Mammary epithelial cell (primary cell): ENCODE measurements around the gene FBXO8.

Experiments
- CTCF ChIP-seq, 2 donors: IDR thresholded peaks in 1 of 2; conservative IDR thresholded peaks in 1 of 2; 2 replicates each; pipeline ENCODE4 v1.5.1; 2011 to 2012; ENCODE audit warnings: inconsistent platforms in 2 of 2, low read length in 2 of 2, mild to moderate bottlenecking in 2 of 2, control low read depth in 1 of 2, low read depth in 1 of 2; ENCODE audit not compliant: insufficient read depth in 1 of 2; ENCODE audit errors: extremely low read depth in 1 of 2
- EZH2 ChIP-seq: IDR thresholded peaks from 2 replicates; pipeline ENCODE4 v1.6.1; 2012; ENCODE audit warnings: low read length, inconsistent platforms, borderline replicate concordance

GRCh38 chr4:174273930-174274329 is 9.5 kb downstream of the FBXO8 start:
- TF ChIP-seq CTCF (conservative IDR thresholded peaks at IDR 0.05 in 1 of 2, IDR thresholded peaks at IDR 0.05 in 1 of 2; ENCODE audit: extremely low read depth in 1 of 2, insufficient read depth in 1 of 2, low read depth in 1 of 2, low read length in 2 of 2) (no peak), EZH2 (no peak)
